ENCODE data around the gene PLEKHG3.

PLEKHG3 gene

DNA sequence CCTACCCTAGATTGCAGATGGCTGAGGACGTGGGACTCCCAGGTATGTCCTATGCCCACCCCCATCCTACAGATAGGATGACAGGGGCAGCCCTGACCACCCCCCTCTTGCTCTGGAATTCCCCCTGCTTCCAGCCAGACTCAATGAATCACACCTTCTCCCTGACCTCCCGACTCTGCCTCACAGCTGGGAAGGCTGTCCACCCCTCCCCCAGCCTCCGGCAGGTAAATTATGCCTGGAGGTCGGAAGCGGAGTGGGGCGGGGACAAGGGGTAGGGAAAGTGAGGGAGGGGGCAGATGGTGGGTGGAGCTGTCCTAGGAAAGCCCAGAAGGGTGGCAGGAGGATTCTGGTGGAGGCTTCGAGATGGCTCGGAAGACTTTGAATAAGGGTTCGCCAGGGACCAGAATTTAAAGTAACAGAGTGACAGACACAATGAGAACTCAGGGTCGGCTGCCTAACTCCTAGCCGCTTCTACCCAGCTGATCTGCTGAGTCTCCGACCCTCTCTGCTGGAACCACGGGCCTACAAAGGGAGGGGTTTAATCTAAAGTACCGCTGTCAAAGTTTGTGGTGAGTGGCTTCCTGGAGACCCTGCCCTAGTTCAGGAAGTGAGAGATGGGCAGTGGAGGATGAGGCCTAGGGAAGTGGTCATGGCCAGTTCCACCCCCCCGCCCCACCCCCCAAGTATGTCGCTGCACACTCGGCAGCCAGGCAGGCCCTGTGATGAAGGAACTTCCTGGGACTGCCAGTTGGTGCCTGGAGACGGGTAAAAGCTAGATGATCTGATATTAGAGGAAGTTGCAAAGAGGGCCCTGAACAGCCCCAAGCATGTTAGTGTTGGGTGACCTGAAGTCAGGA lies 4.2 kb downstream of the PLEKHG3 start:
- no peak for FAIRE-seq

DNA sequence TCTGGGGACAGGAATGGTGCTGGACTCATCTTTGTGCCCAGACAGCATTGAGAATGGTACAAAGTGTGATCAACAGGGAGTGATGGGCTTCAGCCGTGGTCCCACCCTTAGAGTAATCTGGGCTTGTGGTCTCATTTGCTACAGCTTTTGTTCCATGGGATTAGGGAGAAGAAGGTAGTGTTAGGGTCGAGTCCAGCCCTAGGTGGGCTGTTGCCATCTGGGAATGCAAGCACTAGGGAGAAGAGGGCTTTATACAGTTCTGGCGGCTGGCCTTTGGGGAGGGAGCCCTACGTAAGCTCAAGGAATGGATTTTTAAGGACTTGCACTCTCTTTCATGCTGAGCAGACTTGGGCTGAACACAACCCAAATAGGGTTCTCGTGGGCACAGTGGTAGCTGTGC lies 4.9 kb downstream of the PLEKHG3 start:
- no peak for FAIRE-seq

DNA sequence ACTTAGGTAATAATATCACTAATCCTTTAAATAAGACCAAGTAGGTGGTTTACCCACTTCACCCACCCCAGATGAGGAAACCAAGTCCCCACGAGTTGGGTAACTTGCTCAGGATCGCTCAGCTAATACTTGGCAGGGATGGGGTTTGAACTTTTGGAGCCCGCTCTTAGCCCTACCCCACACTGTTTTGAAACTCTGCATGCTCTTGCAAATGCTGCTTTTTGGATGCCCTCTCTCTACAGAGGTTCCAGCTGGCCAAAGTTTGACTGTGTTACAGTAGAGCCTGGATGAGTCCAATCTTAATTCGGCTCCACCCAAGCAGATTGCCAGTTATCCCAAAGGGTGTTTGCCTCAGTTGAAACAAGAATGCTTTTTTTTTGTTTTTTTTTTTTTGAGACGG lies 6.8 kb downstream of the PLEKHG3 start:
- FAIRE-seq: no peak

DNA sequence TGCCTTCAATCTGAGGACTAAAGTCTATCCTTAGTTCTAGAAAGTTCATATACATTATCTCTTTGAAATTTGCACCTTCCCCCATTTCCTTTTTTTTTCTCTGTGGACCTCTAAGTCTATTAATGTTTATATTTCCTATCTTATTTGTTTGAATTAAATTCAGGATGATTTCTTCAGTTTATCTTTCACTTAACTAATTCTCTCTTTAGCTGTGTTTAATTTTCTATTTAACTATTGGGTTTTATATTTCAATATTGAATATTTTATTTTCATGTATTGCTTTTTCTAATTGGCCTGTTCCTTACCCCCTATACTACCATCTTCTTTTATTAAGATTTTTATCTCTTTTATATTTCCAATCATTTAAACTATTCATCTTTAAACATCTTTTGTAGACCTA lies 9.5 kb downstream of the PLEKHG3 start:
- FAIRE-seq: no peak

DNA sequence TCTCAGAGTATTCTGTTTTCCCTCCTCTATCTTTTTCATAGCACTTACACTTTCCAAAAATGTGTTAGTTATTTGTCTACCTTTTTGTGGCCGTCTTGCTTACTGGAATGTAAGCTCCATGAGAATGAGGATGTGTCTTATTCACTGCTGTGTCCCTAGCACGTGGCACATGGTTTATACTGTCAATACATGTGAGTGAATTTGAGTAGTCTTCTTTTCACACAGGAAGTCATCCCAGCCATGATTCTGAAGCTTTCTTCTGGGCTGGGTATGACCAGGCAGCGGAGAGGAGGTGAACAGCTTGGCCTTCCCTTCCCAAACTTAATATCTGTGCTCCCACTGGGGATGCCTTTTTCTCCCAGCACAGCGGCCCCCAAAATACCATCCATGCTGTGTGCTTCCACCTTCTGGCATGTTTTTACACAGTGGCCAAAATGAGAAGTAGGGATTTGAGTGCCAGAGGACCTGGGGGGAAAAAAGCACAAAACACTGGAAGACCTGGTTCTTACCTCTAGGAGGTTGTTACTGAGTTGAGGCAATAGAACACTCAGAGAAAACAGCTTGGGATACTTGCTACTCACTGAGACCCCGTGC lies 10.3 kb downstream of the PLEKHG3 start:
- FAIRE-seq: no peak

DNA sequence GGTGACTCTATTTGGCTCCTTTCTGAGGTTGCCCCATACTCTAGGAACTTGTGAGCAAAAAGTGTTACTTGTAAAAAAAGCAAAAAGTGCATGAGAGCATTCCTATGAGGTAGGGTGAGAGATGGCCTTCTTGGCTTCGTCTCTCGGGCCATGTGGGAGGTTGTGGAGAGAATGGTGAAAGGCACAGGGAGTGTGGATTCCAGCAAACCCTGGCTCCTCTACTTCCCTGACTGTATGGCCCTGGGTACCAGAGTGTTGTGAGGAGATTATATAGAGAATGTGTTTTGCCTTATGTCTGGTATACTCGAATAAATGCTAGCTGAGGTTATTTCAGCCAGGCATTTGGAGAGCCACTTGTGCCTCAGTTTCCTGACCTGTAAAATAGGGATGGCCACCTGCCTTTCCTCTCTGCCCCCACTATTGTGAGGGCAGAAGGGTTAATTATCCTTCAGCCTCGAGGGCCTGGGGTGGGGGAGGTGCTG lies 11.0 kb downstream of the PLEKHG3 start:
- no peak for FAIRE-seq

DNA sequence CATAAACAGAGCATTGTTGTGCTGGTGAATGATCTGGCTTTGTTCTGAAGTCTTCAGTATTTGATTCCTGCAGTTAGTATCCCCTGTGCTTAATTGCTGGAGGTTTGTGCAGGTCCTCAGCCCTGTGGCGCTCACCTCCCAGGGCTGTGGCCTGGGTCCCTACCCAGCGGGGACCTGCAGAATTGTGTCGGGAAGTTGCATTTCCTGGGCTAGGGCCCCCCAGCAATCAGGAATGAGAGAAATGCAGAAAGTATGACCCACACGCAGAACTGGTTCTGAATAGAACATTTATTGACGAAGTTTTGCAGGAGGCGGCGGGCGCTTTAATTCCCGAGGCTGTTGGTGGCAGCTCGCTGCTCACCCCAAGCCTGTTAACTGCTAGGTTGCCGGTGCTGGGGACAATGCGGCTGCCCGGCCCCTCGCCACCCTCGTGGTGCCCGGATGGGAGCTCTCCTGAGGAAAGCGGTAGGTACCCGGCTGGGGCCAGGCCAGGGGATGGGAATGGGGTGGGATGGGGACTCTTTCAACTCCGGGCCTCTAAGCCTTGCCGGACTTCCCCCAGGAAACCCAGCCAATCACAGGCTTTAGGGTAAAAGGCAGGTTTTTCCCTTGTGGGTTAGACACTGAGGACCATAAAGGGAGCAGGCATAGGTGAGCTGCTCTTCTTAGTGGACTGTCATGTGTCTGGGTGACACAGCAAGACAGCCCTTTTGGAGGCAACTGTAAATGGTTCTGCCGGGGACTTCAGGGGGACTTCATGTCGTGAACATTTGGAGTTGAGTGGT lies 11.6 kb downstream of the PLEKHG3 start:
- FAIRE-seq: no peak

DNA sequence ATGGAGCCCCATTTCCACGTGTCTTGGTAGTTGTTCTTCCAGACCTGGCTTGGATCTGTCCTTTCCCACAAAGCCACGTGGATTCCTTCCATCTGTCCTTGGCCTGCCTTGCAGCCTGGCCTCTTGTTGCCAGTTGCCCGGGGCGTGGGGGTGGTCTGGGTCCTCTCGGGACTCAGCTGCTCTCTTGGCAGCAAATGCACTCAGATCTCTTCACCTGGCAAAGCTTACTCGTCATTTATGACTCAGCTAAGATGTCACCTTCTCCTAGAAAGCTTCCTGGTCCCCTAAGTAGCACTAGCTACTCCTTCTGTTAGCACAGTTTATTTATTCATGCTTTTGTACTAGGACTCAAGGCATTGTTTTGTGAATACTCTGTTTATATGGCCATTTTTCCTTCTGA lies 13.6 kb downstream of the PLEKHG3 start:
- FAIRE-seq: no peak

DNA sequence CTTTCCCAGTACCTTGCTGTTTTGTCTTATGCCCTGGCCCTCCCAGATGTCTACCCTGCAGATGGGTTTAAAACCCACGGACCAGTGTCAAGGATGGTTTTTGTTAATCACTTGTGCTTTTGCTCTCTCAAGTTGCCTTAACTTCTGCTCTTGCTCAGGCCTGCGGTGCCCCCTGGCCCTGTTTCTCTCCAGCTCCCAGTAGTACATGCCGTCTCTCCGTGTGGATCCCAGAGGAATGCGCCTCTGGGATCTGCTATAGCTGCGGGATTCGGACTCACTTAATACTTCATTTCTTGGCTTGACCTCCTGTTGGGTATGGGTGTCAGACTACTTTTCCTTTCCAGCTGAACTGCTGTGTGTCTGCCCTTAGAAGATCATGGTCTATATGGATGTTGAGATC lies 14.5 kb downstream of the PLEKHG3 start:
- no peak for FAIRE-seq

DNA sequence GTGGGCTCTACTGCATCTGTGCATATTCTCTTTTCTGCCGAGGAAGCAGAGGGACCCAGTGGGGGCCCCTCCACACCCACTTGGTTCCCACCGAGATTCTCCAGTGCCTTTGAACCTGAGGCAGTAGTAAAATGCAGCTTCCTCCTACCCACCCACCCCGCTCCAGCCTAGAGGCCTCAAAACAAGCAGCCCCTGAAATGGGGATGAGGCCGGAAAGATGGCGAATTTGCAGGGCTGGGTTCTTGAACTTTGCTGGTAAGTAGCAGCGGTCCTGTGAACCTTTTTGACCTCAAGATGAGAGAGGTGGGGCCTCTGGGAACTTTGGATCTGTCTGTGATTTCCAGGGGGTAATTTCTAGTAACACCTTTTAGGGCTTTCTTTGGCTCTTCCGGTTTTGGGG lies 15.4 kb downstream of the PLEKHG3 start:
- no peak for FAIRE-seq

DNA sequence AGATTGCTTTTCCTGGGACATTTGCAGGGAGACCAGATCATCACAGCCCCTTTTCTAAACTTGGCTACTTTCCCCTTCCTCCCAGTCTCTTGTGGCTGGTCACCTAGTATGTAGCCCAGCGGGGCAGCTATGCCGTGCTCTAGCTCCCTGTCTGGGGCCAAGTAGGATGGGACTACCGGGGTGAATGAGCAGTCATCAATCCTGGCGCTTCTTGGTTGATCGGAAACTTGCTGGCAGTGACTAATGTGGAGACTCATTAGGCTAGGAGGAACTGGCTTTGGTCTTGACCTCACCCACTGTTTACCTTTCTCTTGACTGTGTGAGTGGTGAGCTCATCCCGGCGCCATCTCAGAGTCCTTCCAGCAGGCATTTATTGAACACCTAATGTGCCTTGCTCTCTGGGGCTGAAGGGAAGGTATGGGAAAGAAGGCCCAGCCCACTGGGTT lies 15.9 kb downstream of the PLEKHG3 start:
- FAIRE-seq: no peak

DNA sequence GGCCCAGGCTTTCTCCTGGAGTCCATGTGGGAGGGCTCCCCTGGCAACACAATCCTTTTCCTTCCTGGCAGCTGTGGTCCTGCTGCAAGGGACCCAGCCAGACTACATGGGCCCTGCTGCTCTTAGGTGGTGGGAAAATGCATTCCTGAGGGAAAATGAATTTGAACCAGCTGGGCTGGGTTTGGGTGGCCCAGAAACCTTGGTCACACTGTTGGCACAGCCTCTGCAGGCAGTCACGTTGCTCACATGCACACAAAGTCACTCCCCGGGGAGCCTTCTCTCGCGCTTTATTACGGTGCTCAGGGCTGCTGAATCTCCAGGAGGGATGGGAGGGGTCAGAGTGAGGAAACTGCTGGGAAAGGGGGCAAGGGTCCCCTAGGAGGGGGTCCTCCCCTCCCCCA lies 17.2 kb downstream of the PLEKHG3 start:
- no peak for FAIRE-seq

DNA sequence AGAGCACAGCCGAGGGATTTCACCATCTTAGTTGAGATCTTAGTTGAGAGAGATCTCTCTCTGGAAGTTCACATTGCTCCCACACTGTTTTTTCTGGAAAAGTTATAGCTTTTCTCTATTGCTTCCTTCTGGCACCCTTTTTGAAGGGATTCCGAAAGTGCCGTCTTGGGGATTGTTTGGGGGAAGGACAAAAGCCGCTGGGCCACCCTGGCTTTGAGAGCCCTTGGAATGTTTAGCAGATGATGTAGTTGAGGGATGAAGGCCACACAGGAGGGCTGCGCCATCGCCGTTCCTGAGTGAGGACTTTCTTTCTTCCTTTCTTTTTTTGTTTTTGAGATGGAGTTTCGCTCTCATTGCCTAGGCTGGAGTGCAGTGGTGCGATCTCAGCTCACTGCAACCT lies 17.7 kb downstream of the PLEKHG3 start:
- FAIRE-seq: no peak

DNA sequence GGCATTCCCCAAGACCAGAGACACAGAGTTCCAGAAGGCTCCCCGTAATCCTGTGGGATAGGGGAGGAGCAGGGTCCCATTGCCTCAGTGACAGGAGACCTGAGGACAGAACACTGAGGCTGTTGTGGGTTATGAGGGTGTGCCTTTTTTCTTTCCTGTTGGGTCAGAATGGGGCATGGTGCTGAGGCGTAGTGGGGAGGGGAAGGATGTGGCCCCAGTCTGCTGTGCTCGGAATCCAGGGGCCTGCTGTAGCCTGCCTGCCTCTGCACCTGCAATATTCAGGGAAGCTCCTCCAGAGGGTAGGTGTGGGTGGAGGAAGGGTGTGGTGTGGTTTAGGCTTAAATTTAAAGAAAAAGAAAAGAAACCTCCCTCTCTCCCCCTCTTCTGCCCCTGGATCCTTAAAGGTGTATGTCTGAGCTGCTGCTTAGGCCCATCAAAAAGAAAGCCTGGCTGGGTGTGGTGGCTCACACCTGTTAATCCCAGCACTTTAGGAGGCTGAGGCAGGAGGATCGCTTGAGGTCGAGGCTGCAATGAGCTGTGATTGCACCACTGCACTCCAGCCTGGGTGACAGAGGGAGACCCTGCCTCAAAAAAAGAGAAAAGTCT lies 18.7 kb downstream of the PLEKHG3 start:
- FAIRE-seq: no peak

DNA sequence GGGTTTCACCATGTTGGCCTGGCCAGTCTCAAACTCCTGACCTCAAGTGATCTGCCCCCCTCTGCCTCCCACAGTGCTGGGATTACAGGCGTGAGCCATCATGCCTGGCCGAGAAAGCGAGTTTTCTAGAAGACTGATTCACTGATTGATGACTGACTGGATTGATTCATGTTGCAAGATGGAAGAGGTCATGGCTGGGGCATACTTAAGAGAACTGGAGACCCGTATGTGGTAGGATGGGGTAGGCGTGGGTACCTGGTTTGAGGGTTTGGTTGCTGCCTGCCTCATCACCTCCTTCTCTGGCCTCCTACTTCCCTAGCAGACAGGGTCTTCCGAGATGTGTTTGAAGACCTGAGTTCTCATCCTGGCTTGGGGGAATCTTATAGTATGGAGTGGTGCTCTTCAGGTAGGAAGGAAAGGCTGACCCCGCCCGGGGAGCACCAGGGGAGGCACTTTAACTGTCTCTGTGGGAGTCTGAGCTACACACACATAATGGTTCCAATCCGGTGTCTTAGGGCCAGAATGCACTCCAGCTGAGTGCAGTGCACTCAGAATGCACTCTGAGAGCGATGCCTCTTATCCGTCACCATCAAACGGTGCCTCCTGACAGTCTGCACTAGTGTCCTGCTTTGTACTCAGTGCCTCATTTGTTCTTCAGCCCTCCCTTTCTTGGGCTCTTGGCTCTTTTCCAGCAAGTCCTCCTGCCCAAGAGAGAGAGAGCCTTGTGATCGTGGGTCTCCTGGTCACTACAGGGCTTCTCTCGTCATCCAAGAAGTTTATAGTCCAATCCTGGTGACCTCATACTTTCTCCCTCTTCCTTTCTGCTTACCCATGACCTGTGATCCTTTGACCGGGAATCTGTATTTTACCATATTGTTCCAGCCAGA lies 19.7 kb downstream of the PLEKHG3 start:
- FAIRE-seq: no peak

DNA sequence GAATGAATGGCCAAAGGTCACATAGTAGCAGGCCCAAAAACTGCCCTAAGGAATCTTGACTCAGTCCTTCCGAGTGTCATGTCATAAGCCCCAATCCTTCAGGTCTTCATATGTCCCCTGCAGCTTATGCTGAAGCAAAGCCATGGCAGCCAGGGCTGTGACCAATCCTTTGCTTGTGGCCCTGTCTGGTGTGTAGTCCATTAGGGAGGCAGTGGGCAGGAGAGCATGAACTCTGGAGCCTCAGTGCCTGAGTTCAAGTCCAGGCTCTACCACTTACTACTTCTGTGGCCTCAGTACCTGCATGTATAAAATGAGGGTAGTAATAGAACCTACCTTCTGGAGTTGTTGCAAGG lies 20.3 kb downstream of the PLEKHG3 start:
- no peak for FAIRE-seq

DNA sequence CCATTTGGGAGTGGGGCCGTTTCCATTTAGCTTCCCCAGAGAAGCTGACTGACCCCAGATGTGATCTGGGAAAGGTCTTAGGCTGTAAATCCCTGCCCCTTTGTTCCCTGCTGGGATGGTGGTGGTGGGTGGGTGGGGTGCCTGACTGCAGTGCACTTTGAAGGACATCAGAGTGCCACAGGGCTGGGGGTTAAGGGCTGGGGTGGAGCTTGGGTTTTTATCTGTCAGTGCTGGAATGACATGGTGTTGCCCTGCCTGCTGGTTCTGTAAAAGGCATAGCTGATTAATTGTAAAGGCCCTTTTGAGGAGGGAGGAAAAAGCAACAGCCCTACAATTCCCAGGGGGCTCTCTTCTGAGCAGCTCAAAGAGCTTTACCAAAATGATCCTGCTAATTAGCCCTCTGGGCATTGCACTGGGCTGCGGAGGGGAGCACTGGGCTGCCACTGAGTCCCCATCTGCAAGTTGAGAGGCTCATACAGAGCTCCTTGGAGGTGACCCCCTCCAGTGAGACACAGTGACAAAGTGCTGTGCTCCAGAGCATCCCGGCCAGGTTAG lies 21.1 kb downstream of the PLEKHG3 start:
- no peak for FAIRE-seq

DNA sequence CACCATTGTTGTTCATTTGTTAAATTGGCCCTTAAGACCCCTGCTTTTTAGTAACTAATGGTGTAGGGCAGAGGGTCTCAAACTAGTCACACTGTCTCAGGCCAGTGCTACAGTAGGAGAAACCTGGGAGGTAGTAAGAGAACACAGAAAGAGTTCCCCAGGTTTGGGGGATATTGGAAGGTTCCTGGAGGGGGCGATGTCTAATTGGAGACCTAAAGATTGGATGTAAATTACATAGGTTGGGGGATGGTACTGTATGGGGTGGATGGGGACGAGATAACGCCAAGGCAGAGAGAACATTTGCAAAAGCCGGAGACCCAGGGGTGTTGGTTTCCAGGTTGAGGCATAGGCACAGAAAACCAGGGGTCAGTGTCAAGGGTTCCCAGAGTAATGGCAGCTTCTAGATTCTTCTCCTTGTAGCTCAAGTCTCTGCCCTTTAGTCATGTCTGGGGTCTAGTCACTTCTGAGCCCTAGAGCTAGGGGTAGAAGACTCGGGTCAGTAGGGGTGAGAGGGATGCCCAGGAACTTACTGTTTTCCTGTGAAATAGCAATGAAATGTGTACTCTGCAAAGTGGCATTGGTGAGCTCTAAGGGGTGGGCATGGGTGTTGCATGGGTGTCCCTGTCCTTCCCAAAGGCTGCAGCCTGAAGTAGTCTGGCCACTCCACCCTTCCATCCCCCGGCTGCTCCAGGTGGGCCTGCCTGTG lies 21.8 kb downstream of the PLEKHG3 start:
- no peak for FAIRE-seq

DNA sequence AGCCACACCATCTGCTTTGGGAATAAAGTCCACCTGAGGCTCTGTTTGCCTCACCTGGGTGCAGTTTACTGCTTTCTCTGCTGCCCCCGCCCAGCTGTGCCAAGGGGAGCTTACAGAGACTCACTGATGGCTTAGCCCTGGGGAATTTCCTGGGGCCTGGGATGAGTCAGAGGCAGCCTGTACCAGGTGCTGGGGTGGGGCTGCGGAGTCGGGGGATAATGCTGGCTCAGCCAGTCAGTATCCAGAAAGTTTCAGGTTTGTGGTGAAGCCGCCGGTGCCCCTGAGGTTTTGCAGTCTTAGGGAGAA lies 22.3 kb downstream of the PLEKHG3 start:
- no peak for FAIRE-seq

DNA sequence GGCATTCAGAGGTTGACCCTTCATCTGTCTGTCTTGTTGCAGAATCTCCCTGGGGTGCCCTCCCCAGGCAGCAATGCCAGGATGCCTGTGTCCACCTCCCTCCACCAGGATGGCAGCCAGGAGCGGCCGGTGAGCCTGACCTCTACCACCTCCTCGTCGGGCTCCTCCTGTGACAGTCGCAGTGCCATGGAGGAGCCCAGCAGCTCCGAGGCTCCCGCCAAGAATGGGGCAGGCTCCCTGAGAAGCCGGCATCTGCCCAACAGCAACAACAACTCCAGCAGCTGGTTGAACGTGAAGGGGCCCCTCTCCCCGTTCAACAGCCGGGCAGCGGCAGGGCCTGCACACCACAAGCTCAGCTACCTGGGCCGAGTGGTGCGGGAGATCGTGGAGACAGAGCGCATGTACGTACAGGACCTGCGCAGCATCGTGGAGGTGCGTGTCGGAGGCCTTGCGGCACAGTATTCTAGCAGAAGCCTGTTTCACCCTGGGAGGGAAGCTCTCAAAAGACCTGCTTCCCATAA lies 23.4 kb downstream of the PLEKHG3 start:
- no peak for FAIRE-seq

DNA sequence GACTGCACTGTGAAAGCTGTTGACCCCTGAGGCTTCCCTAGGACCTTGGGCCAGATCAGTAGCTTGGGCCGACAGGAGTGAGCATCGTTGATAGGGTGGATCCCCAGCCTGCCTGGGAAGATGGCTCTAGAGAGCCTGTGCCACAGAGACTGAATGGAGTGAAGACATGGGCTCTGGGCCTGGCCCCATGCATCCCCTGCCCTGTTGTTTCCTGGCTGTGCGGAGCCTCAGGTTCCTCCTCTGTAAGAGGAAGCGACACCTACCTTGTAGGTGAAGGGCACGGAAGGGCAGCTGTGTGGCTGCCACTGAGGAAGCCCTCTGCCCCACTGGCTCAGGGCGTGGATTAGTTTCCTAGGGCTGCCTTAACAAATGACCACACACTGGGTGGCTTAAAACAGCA lies 23.9 kb downstream of the PLEKHG3 start:
- no peak for FAIRE-seq
